GM21717 (cell line): ENCODE results near the gene ATP5F1E.
A peak's percentile ranks its signal among the peaks of the same experiment; 100 is the strongest.

ENCODE experiments used
- ATAC-seq: cut with Tn5 transposase; IDR thresholded peaks from one replicate; pipeline ENCODE4 v1.9.1; 2021; ENCODE audit warnings: mild to moderate bottlenecking, moderate library complexity; ENCODE audit not compliant: unreplicated experiment

The ATP5F1E gene

GRCh38 chr20:59032023-59032712, at the start of gene ATP5F1E:
Gene ATP5F1E (minus strand): TSS chr20:59032335. CDS start chr20:59032251, 84 bp downstream.
- peak; percentile 89 for ATAC-seq

DNA sequence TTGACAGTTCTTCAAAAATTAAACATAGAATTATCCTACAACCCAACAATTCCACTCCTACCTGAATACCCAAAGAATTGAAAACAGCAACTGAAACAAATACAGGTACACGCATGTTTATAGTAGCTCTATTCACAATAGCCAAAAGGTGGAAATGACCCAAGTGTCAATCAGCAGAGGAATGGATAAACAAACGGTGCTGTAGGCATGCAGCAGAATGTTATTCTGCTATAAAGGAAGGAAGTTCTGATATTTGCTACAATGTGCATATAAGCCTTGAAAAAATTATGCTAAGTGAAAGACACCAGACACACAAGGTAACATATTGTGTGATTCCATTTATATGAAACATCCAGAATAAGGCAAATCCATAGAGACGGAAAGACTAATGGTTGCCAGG, 48.9 kb upstream of the ATP5F1E start:
- no peak for ATAC-seq

- ATAC-seq: no peak
These were observed 46.1 kb upstream of the ATP5F1E start for GRCh38 chr20:59078231-59078630.

DNA sequence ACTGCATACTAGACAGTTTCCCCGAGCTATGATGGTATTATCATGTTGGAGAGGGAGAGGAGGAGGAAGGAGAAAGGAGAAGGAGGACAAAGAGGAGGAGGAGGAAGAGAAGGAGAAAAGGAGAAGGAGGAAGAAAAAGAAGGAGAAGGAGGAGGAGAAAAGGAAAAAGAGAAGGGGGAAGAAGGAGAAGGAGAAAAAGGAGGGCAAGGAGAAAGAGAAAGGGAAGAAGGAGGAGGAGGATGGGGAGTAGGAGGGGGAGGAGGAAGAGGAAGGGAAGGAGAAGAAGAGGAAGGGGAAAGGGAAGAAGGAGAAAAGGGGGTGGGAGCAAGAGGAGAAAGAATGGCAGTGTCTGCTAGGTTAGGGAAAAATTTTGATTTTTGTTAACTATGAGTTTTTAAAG, 45.6 kb upstream of the ATP5F1E start:
- ATAC-seq: no peak

DNA sequence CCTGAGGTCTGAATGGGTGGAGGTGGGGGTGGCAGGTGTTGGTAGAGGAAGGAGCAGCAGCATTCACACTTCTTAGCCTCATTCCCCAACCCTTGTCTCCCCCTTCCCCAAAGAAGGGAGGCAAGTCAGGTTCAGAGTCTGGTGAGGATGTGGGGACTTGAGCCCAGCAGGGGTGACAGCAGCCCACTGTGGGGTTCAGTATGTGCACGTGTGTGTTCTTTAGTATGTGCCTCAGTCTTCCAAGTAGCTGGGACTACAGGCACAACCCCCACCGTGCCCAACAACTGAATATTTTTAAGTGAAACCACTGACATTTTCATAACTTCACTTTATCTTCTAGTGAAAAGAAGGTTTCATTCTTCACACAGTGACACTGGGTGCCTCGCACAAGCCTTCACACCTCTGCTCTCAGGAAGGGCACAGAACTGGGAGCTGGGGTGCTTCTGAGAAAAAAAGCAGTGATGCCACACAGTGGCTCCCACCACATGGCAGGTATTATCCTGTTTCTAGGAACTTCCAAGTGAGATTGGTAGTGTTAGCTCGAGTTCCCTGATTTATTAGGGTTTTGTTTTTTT, 43.9 kb upstream of the ATP5F1E start:
- no peak for ATAC-seq

DNA sequence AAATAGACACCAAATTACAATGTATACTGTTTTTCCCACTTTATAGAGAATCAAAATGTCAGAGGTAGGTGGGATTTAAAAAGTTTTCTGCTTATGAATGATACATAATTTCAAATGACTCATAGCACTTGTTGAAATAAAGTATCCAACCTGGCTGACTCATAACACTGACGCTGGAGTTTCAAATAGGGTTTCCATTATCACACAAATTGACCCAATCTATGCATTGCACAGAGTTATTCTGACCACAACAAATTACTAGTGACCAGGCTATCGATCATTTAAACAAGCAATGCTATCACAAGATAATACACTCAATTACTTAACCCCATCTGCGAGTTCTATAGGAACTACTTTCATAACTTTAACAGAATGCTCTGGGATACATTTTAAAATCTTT, 42.3 kb upstream of the ATP5F1E start:
- no peak for ATAC-seq

DNA sequence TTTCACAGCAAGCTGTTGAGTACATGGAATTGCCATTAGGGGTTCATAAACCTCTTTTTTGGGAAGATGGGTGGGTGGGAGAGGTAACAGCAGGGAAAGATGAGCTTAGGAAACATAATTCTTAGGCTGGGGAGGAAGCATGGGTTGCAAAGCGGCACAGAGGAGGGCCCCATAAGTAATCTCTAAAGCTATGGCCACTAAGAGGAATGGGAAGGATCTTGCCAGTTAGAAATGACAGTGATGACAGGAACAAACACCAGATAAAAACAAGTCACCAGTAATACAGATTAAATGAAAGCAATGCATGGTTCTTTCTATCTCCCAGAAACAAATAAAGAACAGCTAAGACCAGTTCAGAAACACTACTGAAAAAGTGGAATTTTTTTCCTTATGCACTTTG, 41.4 kb upstream of the ATP5F1E start:
- ATAC-seq: no peak

DNA sequence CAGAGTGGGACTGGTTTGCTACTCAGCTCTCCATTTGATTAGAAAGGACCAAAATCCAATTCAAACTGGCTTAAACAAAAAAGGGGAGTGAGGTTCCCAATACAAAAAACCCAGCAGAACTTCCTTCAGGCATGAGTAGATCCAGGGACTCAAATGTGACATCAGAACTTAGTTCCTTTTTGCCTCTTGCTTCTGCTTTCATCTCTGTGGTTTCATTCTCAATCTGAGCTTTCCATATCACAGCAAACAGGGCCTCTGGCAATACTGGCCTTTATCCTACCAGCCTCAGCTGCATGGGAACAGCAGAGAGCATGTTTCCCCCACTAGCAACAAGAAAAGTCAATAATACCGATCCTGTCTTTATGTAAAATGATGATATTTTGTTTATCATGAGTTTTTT, 39.1 kb upstream of the ATP5F1E start:
- peak; percentile 77 for ATAC-seq

DNA sequence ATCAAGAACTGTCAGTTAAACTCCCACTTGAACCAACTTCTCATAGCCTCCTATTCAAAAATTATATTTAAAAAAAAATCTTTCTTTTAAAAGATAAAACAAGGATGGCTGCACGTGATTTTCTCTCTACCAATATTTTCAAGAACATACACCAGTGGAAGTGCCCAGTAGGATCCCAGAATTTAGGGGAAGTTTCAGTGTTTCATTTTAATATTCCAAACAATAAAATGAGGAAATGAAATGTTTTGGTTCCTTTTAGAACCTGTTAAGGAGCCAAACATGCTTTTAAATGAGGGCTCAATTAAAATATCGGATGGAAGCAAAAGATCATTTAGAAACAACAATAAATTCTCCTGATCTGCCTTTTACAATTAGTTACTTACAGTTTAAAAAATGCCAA, 36.9 kb upstream of the ATP5F1E start:
- ATAC-seq: no peak

DNA sequence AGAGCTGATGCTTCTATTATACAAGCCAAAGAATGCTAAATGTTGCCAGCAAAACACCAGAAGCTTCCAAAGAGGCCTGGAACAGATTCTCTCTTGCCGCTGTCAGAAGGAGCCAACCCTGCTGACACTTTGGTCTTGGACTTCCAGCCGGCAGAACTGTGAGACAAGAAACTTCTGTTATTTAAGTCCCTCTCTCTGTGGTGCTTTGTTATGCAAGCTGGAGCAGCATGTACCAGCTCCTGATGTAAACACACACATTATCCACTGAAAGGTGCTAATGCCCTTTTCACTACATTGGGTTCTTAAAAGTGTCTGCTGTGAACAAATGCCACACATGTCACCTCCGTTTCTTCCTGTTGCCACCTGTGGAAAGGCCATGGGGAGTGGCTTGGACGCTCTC, 36.4 kb upstream of the ATP5F1E start:
- no peak for ATAC-seq

DNA sequence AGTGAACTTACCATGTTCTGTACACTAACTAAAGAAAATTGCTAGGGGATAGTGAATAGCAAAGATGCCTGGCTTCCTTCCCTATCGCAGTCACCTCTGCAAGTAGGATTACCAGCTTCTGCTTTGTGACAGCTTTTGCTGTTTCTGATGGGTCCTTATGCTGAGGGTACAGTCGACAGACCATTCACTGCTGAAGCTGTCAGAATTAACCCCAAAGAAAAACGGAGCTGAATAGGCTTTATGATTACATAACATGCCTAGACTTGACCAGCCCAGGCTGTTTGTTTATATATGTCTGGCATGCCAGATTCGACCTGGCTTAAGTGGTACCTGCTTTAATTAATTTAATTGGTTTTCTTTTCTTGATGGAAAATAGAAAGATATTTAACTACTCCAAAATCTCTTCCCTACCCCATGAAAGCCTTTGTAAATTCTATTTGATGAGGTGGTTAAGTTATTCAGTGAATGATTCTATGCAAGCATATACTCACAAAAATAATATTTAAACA, 32.1 kb upstream of the ATP5F1E start:
- no peak for ATAC-seq

DNA sequence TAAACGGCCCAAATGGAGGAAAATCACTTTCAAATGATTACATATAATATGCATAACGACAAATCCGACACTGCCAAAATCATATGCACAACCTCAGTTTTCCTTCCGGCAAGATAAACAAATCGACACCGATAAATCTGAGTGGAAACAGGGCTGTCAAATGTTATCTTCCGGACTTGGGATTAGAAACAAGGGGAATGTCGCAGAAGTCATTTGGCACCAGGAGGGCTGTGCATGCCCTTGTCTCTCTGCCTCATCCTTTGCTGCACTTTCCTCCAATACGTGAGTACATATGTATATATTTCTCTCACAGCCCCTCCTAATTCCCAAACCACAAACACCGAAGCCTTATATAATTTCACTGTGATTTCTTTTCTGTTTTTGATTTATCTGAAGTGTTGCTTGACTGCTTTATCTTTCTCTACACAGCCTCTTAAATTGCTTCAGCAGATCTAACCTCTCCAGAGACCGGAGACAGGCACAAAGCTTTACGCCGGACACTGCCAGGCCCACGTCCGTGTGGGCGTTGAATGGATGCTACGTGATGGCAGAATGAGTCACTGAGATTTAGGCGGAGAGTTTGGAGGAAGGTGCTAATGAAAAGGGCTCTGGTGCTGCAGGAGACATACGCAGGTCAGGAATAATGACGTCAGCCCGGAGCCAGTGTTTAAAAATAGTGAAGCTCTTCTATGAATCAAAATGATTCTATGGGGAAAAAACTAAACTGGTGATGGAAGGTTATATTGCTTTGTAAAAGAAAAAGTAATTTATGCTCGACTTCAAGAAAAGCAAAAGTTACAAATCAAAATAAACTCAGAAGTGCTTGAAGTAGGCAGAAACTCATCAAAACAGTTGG, 31.5 kb upstream of the ATP5F1E start:
- no peak for ATAC-seq

- no peak for ATAC-seq
These were observed 29.9 kb upstream of the ATP5F1E start for GRCh38 chr20:59062081-59062480.

GRCh38 chr20:59055302-59055701, 23.2 kb upstream of the ATP5F1E start:
- no peak for ATAC-seq

DNA sequence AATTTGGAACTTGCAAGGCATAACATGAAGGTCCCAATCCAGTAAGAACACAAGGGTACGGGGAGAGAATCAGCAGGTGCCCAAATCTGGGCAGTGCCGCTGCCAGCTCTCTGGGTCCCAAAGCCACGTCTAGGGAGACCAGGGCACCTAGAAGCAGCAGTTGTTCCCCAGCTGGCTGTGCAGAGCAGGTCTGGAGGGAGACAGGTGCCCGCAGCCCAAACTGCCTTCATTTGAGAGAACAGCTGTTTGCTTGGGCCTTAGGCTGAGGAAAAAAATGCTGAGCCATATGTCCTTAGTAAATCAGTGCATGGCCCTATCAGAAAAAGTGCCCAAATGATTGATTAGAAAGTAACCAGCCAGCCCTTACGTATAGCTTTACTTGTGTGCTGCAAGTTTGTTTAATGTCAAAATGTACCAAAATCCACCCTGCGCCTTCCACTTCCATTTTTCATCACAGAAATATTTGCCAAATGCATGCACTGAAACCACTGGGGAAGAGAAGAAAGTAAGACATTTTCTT, 19.6 kb upstream of the ATP5F1E start:
- ATAC-seq: no peak

DNA sequence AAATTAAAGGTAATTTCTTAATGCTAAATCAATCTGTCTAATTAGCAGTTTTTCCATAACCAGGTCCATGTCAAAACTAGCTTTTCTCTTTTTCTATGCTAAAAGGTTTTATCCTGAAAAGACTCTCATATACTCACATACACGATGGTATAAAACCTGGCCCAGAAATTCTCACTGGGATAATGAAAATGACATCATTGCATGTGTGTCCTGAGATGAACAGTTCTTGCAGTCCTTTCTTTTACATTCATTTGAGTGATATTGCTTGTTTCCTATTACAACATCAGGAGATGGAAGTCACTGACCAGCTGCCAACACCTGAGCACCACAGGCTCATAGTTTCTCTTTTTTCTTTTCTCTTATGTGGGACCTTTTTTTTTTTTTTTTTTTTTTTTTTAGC, 18.3 kb upstream of the ATP5F1E start:
- ATAC-seq: no peak

DNA sequence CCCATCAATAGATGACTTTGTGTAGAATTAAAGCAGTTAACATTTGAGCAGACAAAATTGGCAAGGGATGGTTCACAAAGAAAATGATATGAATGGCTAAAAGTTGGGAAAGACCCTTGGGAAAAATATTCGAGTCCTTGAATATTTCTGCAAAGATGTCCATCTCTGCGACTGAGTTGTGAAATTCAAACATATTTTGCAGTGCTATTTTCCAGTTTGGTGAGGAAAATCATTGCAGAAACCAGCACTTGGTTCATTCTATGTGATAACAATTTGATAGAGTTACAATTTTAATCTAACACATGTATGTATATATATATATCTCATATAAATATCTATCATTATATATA, 16.5 kb upstream of the ATP5F1E start:
- ATAC-seq: no peak

DNA sequence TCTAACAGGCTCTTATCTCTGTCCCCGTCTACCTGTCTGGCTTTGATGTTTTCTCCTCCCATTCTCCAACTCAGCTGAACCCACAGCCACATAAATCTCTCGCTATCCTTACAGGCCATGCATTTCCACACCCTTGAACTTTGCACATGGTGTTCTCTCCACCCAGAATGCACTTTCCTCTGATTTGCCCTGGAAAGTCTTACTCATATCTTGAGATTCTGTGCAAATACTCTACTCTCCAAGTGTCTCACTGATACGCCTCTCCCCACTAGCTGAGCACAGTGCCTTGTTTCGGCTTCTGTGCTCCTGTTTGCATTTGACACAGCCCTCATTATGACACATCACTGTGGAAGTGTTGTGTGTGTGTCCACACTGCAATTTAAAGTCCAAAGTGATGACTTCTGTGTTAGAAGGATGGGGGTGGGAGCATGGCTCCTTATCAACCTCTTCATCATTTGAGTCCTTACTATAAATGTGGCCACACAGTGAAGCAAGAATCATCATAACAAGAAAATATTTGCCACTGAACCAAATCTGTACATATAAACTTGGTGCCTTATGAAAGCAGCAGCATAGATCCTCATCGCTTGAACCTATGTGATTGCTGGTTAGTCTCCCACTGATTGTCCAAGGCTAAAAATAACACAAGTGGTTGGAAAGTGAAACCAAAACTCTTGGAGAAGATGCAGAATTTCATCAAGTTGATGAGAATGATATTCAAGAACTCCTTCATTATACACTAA, 16.0 kb upstream of the ATP5F1E start:
- ATAC-seq: no peak

DNA sequence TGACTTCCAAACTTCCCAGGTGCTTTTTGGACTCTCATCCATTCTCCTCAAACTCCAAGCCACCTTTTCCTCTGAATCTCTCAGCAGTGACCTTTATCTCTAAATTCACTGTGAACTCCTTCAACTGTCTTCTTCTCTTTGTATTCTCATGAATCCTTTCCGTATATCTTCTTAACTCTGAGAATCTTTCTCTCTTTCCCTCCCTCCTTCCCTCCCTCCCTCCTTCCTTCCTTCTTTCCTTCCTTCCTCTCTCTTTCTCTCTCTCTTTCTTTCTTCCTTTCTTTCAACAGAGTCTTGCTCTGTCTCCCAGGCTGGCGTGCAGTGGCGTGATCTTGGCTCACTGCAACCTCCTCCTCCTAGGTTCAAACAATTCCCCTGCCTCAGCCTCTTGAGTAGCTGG, 14.7 kb upstream of the ATP5F1E start:
- no peak for ATAC-seq

DNA sequence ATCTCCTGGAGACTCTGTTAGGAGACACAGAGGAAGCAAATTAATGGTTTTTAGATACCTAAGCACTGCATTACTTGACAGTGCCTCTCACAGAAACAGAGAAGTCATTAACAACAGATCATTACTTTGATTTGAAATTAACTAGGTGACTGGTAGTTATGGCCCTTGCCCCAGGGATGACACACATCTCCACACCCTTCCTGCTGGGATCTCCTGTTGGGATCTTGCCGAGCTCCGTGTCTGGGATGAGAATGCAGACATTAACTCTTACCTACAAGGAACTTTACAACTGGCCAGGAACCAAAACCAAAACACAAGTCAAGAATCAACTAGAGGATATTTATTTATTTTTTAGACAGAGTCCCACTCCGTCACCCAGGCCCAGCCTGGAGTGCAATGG, 12.7 kb upstream of the ATP5F1E start:
- ATAC-seq: no peak

- no peak for ATAC-seq
These were observed 12.2 kb upstream of the ATP5F1E start for GRCh38 chr20:59044295-59044694.
